Measurements from ENCODE around the gene CTNNA3.

DNA sequence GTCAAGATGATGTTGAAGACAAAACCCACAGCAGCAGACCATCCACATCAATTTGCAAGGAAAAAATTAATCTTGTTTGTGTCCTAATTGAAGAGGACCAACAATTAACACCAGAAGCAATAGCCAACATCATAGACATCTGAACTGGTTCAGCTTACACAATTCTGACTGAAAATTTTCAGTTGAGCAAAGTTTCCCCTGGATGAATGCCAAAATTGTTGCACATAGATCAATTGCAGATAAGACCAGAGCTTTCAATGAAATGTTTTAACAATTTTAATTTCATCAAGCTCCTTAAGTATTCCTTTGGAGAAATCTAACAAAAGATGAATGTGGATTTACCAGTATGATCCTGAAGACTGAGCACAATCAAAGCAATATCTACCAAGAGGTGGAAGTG, 168.6 kb downstream of the CTNNA3 start:
- TF ChIP-seq, protein P1, sequence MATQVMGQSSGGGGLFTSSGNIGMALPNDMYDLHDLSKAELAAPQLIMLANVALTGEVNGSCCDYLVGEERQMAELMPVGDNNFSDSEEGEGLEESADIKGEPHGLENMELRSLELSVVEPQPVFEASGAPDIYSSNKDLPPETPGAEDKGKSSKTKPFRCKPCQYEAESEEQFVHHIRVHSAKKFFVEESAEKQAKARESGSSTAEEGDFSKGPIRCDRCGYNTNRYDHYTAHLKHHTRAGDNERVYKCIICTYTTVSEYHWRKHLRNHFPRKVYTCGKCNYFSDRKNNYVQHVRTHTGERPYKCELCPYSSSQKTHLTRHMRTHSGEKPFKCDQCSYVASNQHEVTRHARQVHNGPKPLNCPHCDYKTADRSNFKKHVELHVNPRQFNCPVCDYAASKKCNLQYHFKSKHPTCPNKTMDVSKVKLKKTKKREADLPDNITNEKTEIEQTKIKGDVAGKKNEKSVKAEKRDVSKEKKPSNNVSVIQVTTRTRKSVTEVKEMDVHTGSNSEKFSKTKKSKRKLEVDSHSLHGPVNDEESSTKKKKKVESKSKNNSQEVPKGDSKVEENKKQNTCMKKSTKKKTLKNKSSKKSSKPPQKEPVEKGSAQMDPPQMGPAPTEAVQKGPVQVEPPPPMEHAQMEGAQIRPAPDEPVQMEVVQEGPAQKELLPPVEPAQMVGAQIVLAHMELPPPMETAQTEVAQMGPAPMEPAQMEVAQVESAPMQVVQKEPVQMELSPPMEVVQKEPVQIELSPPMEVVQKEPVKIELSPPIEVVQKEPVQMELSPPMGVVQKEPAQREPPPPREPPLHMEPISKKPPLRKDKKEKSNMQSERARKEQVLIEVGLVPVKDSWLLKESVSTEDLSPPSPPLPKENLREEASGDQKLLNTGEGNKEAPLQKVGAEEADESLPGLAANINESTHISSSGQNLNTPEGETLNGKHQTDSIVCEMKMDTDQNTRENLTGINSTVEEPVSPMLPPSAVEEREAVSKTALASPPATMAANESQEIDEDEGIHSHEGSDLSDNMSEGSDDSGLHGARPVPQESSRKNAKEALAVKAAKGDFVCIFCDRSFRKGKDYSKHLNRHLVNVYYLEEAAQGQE (IDR thresholded peaks at IDR 0.05; ENCODE audit: borderline replicate concordance), result no peak
- TF ChIP-seq, protein P2, sequence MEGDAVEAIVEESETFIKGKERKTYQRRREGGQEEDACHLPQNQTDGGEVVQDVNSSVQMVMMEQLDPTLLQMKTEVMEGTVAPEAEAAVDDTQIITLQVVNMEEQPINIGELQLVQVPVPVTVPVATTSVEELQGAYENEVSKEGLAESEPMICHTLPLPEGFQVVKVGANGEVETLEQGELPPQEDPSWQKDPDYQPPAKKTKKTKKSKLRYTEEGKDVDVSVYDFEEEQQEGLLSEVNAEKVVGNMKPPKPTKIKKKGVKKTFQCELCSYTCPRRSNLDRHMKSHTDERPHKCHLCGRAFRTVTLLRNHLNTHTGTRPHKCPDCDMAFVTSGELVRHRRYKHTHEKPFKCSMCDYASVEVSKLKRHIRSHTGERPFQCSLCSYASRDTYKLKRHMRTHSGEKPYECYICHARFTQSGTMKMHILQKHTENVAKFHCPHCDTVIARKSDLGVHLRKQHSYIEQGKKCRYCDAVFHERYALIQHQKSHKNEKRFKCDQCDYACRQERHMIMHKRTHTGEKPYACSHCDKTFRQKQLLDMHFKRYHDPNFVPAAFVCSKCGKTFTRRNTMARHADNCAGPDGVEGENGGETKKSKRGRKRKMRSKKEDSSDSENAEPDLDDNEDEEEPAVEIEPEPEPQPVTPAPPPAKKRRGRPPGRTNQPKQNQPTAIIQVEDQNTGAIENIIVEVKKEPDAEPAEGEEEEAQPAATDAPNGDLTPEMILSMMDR (IDR thresholded peaks at IDR 0.05; ENCODE audit: poor library complexity, severe bottlenecking), result no peak
- TF ChIP-seq EP300 (conservative IDR thresholded peaks at IDR 0.05; ENCODE audit: poor library complexity, severe bottlenecking) (no peak), RAD21 (conservative IDR thresholded peaks at IDR 0.05) (no peak)
